ENCODE data around the gene PSMD13.
A peak's percentile ranks its signal among the peaks of the same experiment; 100 is the strongest.
"Not testable (repeated sequence)": the region's sequence is repeated elsewhere in the genome, so short reads cannot be mapped to it uniquely, and the experiment has no call there.

PSMD13 gene

DNA sequence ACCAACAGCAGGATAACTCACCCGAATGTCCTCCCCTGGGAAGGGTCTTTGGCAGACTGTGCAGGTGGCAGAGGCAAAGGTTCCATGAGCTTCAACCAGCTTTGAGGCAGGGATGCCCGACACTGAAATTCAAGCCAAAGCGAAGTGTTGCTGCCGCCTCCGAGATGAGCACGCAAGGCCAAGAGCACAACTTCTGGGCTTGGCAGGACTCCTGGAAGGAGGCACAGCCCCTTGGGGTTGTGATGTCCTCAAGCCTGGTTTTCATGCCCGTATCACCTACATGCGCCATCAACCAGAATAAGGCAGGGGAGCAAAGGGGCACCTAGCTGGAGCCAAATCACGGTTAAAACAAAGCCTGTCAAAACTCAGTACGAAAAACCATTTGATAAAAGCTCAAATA, 6.3 kb upstream of the PSMD13 start:
- H3K4me2 ChIP-seq: peak overlapping the region in 1 of 11 experiments; percentile 34; a peak in 1 of 22 replicates
- no peak overlapping the region; a peak in 1 of 22 replicates for H3K27ac ChIP-seq
- H3K4me1 ChIP-seq: peaks cover 19 to 40% (median 29%) of the 10 kb centered on the region in 10 experiments
- H3K36me3 ChIP-seq: peaks cover 0 to 32% (median 11%) of the 10 kb centered on the region in 11 experiments; a peak in 11 of 22 replicates
- no peak overlapping the region for H3K9ac ChIP-seq
- H3K27me3 ChIP-seq: no peaks in the 10 kb centered on the region
- no peaks in the 10 kb centered on the region for H4K20me1 ChIP-seq
- no peak overlapping the region for H3K4me3 ChIP-seq
- H3K9me3 ChIP-seq (replicated peaks in 1 of 11): no peaks in the 10 kb centered on the region
- TF ChIP-seq Cebpa-rat (IDR thresholded peaks at IDR 0.05): no peak

DNA sequence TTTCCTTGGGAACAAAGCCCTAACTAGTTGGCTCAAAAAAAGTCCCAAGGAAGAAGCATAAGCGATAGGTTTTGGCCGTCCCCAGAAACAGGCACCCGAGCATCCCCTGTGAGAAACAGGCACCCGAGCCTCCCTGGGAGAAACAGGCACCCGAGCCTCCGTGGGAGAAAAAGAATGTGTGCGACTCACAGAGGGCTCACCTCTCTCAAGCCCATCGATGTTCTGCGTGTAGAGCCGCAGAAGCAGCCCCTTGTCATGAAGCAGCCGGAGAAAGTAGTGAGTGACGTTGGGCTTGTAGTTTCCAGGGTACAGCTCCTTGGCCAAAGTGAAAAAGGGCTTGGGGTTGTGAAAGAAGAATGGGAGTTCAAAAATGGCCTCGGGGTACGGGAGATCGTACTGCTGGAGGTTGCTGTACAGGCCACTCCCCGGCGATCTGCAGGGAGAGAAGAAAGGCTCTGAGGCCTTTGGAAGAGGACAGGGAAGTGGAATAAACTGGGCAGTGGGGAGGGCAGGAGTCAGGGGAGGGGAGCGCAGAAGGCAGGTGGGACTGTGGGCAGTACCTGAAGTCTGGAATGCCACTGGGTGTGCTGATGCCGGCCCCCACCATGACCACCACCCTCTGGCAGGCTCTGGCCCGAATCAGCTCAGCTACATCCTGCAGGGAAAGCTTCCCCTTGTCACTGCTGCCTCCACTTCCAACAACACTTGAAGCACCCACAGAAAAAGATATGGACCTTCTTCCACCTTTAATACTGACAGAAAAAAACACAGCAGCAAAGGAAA, 3.8 kb upstream of the PSMD13 start:
- H3K4me1 ChIP-seq: peaks cover 15 to 26% (median 18%) of the 10 kb centered on the region in 10 experiments
- no peak overlapping the region for H3K4me2 ChIP-seq
- no peak overlapping the region for H3K4me3 ChIP-seq
- peak overlapping the region in 2 of 11 experiments; percentile 5 to 12; a peak in 1 of 22 replicates for H3K9ac ChIP-seq
- H4K20me1 ChIP-seq: peaks cover 0 to 10% (median 3%) of the 10 kb centered on the region in 11 experiments; a peak in 9 of 22 replicates
- H3K9me3 ChIP-seq (replicated peaks in 1 of 11): no peaks in the 10 kb centered on the region
- no peak for TF ChIP-seq Cebpa-rat (IDR thresholded peaks at IDR 0.05)
- H3K36me3 ChIP-seq: peaks cover 0 to 32% (median 11%) of the 10 kb centered on the region in 11 experiments; a peak in 11 of 22 replicates
- no peak overlapping the region for H3K27ac ChIP-seq
- no peaks in the 10 kb centered on the region for H3K27me3 ChIP-seq

DNA sequence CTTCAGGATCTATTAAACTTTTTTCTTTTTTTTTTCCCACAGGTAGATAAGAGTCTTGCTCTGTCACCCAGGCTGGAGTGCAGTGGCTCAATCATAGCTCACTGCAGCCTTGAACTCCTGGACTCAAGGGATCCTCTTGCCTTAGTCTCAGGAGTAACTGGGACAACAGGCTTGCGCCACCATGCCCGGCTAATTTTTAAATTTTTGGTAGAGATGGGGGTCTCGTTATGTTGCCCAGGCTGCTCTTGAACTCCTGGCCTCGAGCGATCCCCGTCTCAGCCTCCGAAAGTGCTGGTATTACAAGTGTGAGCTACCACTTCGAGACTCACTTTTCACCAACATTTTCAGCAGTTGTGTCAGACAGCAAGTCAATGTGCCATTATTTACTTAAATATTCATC, 1.6 kb upstream of the PSMD13 start:
- Histone ChIP-seq H3K36me3 (peaks cover 15 to 33% (median 19%) of the 10 kb centered on the region in 11 experiments; a peak in 21 of 22 replicates), H3K27me3 (no peaks in the 10 kb centered on the region), H3K9ac (peak overlapping the region; percentile 93 to 98 (median 95)), H3K4me2 (peak overlapping the region; percentile 90 to 99 (median 93)), H3K27ac (peak overlapping the region in 10 of 11 experiments; percentile 84 to 97 (median 91); a peak in 19 of 22 replicates), H4K20me1 (peaks cover 0 to 32% (median 24%) of the 10 kb centered on the region in 11 experiments; a peak in 16 of 22 replicates), H3K9me3 (replicated peaks in 1 of 11) (no peaks in the 10 kb centered on the region), H3K4me3 (peak overlapping the region; percentile 87 to 100 (median 98)), H3K4me1 (peaks cover 27 to 38% (median 33%) of the 10 kb centered on the region in 10 experiments)
- TF ChIP-seq Cebpa-rat (IDR thresholded peaks at IDR 0.05): no peak

DNA sequence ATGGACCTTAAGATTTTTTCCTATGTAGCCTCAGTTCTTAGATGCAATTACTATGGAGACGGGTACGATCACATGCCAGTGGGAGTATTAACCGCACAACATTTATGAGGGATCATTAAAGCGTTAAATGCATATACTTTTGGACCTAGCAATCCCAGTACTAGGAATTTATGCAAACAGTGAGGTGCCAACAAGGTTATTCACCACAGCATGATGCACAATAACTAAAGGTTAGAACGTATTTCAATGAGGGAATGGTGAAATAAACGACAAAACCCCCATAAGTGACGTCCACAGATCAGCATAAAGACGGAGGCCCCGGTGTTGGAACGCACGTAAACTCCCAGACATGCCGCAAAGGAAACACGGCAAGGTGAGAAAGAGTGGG, 1.2 kb upstream of the PSMD13 start:
- H3K9ac ChIP-seq: peak overlapping the region; percentile 93 to 98 (median 95)
- no peak for TF ChIP-seq Cebpa-rat (IDR thresholded peaks at IDR 0.05)

DNA sequence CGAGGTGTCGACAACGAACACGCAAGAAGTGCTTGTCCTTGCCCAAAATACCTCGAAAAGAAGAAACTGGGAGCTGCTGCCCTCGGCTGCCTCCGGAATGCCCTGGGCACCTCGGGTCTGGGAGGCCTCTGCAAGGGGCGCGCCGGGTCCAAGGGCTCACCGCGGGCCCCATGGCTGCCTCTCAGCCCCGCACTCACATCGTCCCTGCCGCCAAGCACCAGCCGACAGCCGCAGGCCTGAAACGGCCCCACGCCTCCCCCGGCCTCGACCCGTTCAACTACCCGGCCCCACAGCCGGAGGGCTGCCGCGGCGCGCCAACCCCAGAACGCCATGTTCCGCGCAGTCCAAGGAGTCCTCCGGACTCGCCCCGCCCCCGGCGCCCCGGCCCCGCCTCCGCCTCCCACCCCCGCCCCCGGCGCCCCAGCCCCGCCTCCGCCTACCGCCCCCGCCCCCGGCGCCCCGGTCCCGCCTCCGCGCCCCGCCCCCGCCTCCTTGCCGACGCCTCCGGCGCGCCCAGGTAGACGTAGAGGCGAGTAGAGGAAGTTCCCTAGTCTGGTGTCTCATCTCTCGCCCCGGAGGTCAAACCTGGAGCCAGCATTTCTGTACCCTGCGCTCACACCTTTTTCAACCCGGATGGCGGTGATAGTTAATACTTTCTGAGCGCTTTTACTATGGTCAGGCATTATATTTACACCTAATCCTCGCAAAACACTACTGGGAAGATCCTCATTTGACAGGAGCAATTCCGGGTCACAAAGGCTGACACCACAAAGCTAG, 591 bp upstream of the PSMD13 start, which contains the start of gene SIRT3:
SIRT3 (minus strand) TSS at position 346 of the 777 bp plus-strand sequence; CDS start at position 332, 14 bp downstream.
- peak within 1 kb of the TSS; percentile 87 to 100 (median 98) for H3K4me3 ChIP-seq
- no peaks in the 10 kb centered on the region for H3K27me3 ChIP-seq
- H3K36me3 ChIP-seq: peaks cover 24 to 37% (median 29%) of the 10 kb centered on the region in 11 experiments
- no peaks in the 10 kb centered on the region for H3K9me3 ChIP-seq (replicated peaks in 1 of 11)
- H3K27ac ChIP-seq: peak within 1 kb of the TSS; percentile 76 to 97 (median 95)
- peaks cover 27 to 38% (median 33%) of the 10 kb centered on the region in 10 experiments for H3K4me1 ChIP-seq
- H3K4me2 ChIP-seq: peak within 1 kb of the TSS; percentile 90 to 99 (median 95)
- H4K20me1 ChIP-seq: peaks cover 0 to 38% (median 33%) of the 10 kb centered on the region in 11 experiments; a peak in 17 of 22 replicates
- H3K9ac ChIP-seq: peak within 1 kb of the TSS; percentile 93 to 99 (median 96)
- no peak for TF ChIP-seq Cebpa-rat (IDR thresholded peaks at IDR 0.05)

More for the DNA sequence above, 1.2 kb upstream of the PSMD13 start:
- peak overlapping the region; percentile 70 to 97 (median 91) for H3K27ac ChIP-seq
- peak overlapping the region; percentile 90 to 99 (median 93) for H3K4me2 ChIP-seq
- H3K27me3 ChIP-seq: no peaks in the 10 kb centered on the region
- H3K9me3 ChIP-seq (replicated peaks in 1 of 11): no peaks in the 10 kb centered on the region
- H3K36me3 ChIP-seq: peaks cover 18 to 33% (median 23%) of the 10 kb centered on the region in 11 experiments
- H3K4me3 ChIP-seq: peak overlapping the region; percentile 87 to 100 (median 98)
- H4K20me1 ChIP-seq: peaks cover 0 to 33% (median 28%) of the 10 kb centered on the region in 11 experiments; a peak in 17 of 22 replicates
- H3K4me1 ChIP-seq: peaks cover 27 to 38% (median 33%) of the 10 kb centered on the region in 10 experiments

DNA sequence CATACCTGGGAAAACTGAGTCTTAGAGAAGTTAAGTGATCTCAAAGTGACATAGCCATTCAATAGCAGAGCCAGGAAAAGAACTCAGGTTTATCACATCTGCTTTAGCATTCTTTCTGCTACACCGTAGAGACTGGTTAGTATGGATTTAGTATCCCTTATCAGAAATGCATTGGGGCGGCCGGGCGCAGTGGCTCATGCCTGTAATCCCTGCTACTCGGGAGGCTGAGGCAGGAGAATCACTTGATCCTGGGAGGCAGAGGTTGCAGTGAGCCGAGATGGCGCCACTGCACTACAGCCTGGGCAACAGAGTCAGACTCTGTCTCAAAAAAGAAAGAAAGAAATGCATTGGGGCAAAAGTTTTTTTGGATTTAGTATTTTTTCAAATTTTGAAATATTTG, 1.6 kb downstream of the PSMD13 start:
- Histone ChIP-seq H3K4me2 (peak overlapping the region; percentile 84 to 96 (median 93)), H3K4me3 (peak overlapping the region; percentile 87 to 100 (median 98); a peak in 16 of 20 replicates), H3K36me3 (peaks cover 40 to 52% (median 47%) of the 10 kb centered on the region in 11 experiments), H3K27ac (peak overlapping the region in 4 of 11 experiments; percentile 91 to 95 (median 93); a peak in 7 of 22 replicates), H4K20me1 (peaks cover 0 to 52% (median 46%) of the 10 kb centered on the region in 11 experiments; a peak in 17 of 22 replicates), H3K9ac (peak overlapping the region; percentile 90 to 99 (median 96); a peak in 18 of 22 replicates), H3K4me1 (peaks cover 27 to 38% (median 33%) of the 10 kb centered on the region in 10 experiments)
- H3K27me3 ChIP-seq; H3K9me3 ChIP-seq (replicated peaks in 1 of 11): not testable (repeated sequence)

DNA sequence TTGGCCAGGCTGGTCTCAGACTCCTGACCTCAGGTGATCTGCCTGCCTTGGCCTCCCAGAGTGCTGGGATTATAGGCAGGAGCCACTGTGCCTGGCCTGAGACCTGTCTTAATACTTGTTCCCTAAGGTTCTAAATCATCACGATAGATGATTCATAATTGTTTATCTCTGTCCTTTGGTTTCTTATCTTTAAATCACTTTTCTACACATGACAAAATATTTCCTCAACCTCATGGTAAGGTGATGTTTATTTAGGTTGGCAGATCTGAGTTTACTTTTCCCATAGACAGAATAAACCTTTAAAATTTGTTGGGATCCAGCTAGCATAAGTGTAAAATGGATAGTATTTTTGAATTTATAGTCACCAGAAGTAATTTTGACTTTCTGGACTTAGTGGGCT, 3.5 kb downstream of the PSMD13 start:
- Histone ChIP-seq H3K27ac (no peak overlapping the region), H3K4me1 (peaks cover 20 to 29% (median 23%) of the 10 kb centered on the region in 10 experiments), H3K9ac (no peak overlapping the region; a peak in 1 of 22 replicates), H3K9me3 (replicated peaks in 1 of 11) (no peaks in the 10 kb centered on the region), H3K27me3 (no peaks in the 10 kb centered on the region), H3K36me3 (peaks cover 60 to 72% (median 67%) of the 10 kb centered on the region in 11 experiments), H3K4me2 (no peak overlapping the region), H3K4me3 (no peak overlapping the region), H4K20me1 (peaks cover 0 to 62% (median 52%) of the 10 kb centered on the region in 11 experiments; a peak in 17 of 22 replicates)
- no peak for TF ChIP-seq Cebpa-rat (IDR thresholded peaks at IDR 0.05)

DNA sequence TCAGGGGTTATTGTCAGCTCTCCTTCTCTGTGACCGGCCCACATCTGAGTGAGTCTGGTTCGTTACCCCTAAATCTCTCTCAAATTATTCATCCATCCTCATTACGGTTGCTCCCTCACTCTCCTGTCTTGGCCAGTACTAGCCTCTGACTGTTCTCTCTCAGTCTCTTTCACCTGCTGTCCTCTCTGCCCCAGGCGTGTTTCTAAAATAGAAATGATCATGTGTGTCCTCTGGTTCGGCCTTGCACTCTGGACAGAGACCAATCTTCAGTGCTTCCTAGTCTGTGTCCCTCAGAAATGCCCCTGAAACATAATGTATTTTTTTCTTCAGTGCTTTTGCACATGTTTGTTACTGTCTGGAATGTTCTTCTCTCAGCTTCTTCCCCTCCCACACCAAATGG, 4.9 kb downstream of the PSMD13 start:
- Histone ChIP-seq H3K4me2 (no peak overlapping the region), H3K9me3 (replicated peaks in 1 of 11) (no peaks in the 10 kb centered on the region), H3K9ac (peak overlapping the region in 7 of 11 experiments; percentile 3 to 45 (median 15); a peak in 7 of 22 replicates), H3K4me3 (no peak overlapping the region), H3K4me1 (peaks cover 14 to 25% (median 19%) of the 10 kb centered on the region in 10 experiments), H3K27ac (no peak overlapping the region), H3K27me3 (no peaks in the 10 kb centered on the region), H4K20me1 (peaks cover 0 to 71% (median 52%) of the 10 kb centered on the region in 11 experiments; a peak in 17 of 22 replicates), H3K36me3 (peaks cover 73 to 85% (median 80%) of the 10 kb centered on the region in 11 experiments)
- no peak for TF ChIP-seq Cebpa-rat (IDR thresholded peaks at IDR 0.05)

All from BLaER1 treated with 17β-estradiol and CSF1 and Interleukin-3, amounts not matched to agents 10 nM and 100 nM (cell line).